Subcutaneous adipose tissue (tissue), 4 donors: Measurements from ENCODE around the gene FN3K. TPM values are rescaled to one million over a fixed set of nuclear protein-coding genes. Genes with fewer than 3 reads are reported as not detected.

ENCODE experiments used
- total RNA-seq, 4 donors: library from RNA; depleted of rRNA; stranded (reverse); fragments of >200 nt; gene quantifications; one replicate each; pipeline ENCODE4 v1.1.0, GENCODE V29; 2016
- TF ChIP-seq, protein P1 (sequence below): fragments of 450-650 bp; IDR thresholded peaks from one replicate; pipeline ENCODE4 v1.5.1; 2016; ENCODE audit warnings: low read depth, mild to moderate bottlenecking, control low read depth, antibody characterized with exemption, moderate library complexity

FN3K gene
- total RNA-seq, 4 donors from 2014 or later, result 2.0 to 35.8 (median 5.2) TPM

DNA sequence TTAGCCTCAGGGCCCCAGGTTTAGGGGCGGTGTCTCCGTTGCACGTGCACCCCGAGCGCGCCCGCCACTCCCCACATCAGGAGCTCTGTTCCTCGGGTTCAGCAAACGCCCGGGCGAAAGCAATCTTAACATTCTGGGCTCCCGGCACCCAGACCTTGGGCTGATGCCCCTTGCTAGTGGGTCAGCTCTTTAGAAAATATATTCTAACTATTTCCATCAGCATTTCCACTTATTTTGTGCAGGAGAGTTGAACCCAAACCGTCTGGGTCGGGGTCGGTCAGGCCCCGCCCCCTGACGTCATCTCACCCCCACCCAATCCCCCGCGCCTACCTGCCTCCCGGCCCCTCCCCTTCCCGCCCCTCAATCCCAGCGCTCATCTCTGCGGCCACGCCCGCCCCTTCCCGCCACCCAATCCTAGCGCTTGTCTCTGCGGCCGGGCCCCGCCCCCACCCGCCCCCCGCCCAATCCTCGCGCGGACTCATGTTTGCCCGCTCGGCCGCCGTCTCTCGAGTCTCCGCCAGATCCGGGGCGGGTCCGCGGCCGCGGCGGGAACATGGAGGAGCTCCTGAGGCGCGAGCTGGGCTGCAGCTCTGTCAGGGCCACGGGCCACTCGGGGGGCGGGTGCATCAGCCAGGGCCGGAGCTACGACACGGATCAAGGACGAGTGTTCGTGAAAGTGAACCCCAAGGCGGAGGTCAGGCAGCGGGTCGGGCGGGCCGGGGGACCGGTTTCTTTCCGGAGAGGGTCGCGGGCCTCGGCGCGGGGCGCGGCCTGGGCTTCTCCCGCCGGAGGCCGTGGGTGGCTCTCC is 19.0 kb upstream of the FN3K start, which contains the start of gene FN3KRP:
Gene FN3KRP, plus strand, starts transcription at position 504 of the 808 bp plus-strand sequence. Its CDS starts 50 bp downstream, at position 554.
- TF ChIP-seq, protein P1, sequence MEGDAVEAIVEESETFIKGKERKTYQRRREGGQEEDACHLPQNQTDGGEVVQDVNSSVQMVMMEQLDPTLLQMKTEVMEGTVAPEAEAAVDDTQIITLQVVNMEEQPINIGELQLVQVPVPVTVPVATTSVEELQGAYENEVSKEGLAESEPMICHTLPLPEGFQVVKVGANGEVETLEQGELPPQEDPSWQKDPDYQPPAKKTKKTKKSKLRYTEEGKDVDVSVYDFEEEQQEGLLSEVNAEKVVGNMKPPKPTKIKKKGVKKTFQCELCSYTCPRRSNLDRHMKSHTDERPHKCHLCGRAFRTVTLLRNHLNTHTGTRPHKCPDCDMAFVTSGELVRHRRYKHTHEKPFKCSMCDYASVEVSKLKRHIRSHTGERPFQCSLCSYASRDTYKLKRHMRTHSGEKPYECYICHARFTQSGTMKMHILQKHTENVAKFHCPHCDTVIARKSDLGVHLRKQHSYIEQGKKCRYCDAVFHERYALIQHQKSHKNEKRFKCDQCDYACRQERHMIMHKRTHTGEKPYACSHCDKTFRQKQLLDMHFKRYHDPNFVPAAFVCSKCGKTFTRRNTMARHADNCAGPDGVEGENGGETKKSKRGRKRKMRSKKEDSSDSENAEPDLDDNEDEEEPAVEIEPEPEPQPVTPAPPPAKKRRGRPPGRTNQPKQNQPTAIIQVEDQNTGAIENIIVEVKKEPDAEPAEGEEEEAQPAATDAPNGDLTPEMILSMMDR, result no peak

DNA sequence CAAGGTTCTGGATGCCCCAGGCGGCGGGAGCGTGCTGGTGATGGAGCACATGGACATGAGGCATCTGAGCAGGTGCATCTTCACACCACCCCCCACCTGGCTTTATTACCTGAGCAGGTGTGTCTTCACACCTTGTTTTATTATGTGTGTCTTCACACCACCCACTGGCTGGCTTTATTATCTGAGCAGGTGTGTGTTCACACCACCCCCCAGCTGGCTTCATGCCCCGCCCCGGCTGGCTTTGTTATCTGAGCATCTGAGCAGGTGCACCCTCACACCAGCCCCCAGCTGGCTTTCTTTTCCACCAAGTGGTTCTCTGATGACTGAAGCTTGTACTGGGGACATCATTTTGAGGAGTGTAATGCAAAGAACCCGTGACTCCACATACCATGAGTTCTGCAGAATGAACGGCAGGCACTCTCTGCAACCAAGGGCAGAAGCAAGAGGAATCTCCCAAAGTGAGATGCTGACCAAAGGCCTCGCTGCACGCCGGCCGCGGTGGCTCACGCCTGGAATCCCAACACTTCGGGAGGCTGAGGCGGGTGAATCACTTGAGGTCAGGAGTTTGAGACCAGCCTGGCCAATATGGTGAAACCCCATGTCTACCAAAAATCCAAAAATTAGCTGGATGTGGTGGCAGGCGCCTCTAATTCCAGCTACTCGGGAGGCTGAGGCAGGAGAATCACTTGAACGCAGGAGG is 16.3 kb upstream of the FN3K start:
- TF ChIP-seq, protein P1, result no peak

DNA sequence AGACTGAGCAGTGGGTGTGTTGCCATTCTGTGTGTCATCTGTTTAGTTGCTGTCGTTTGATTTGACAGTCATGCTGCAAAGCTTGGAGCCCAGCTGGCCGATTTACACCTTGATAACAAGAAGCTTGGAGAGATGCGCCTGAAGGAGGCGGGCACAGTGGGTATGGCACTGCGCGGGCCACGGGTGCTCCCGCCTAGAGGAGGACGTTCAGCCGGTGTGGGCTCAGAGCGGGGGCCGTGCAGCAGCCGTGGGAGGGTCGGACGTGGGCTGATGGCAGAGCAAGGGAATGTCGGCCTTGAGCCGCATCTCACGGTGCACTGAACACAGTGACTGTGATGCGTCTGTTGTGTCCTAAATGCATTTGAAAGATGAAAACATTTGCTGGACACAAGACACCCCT is 15.2 kb upstream of the FN3K start:
- TF ChIP-seq, protein P1, result no peak

DNA sequence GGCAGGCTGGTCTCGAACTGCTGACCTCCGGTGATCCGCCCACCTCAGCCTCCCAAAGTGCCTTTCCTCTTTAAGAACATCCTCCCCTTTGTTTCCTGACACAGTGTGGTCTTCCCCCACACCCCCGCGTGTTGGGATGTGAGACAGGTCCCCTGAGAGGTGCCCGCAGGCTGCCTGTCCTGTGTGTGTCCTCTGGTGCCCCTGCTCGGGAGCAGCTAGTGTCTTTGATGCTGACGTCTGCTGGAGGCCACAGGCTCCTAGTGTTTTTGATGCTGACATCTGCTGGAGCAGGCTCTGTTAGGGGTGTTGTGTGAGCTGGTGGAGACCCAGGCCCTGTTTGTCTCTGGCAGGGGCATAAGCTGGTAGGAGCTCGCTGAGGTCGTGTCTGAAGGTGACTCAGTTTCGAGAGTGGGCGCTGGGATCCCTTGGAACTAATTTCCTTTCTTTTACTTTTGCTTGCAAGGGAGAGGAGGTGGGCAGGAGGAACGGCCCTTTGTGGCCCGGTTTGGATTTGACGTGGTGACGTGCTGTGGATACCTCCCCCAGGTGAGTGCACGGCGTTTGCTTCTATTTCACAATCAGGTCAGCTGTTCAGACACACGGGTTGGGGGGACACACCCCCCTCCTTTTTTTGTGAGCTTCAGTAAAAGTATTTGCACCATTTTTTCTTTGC is 12.9 kb upstream of the FN3K start:
- TF ChIP-seq, protein P1, result no peak

DNA sequence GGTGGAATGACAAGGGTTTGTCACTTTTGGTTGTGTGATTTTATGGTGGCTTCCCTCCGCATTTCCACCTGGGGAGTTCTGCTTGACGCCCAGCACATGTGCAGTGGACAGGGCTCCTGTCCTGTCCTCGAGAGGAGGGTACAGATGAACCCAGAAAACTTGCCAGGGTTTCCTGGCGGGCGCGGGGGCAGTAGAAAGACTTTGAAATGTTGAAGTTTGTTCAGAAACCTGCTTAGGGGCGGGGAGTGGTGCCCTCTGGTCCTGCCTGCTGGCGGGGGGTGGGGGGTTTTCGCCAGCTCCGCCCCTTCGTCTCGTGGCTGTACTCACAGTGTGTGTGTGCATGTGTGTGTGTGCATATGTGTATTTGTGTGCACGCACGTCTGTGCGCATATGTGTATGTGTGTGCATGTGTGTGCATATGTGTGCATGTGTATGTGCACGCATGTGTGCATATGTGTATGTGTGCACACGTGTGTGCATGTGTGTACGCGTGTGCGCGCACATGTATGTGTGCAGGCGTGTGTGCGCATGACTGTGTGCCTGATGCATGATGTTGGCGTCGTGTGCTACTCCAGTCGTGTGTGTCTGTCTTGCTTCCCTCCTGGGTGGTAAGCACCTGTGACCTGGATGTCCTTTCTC is 12.1 kb upstream of the FN3K start:
- TF ChIP-seq, protein P1, result no peak

DNA sequence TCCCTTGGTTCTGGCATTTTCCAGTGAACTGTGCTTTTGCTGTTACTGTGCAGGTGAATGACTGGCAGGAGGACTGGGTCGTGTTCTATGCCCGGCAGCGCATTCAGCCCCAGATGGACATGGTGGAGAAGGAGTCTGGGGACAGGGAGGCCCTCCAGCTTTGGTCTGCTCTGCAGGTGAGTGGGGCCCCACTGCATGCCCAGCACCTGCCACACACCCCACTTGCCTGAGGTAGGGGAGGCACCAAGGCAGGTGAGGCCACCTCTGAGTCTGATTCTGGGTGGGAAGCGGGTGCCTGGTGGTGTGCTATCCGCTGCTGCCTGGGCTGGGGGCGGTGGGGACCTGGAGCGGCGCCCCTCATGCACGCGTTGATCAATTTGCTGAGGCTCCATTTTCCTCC is 9.0 kb upstream of the FN3K start:
- TF ChIP-seq, protein P1, result no peak
